Astrocyte (in vitro differentiated cells and primary cell): ENCODE measurements around the gene DMPK. TPM values are rescaled to one million over a fixed set of nuclear protein-coding genes. Genes with fewer than 3 reads are reported as not detected.

Experiments
- DNase-seq: peaks from one replicate; pipeline ENCODE4 v3.0.0-alpha.2; 2010; ENCODE audit warnings: low read depth
- FAIRE-seq: peaks from 2 replicates; lab custom pipeline; 2011; peaks lifted over from hg19 to GRCh38; lab: Jason Lieb, UNC
- H2AFZ ChIP-seq: 2 replicates; pipeline ENCODE4 v1.6.0; 2012; ENCODE audit warnings: low read depth, low read length, inconsistent platforms
- H3K27ac ChIP-seq: 2 replicates; pipeline ENCODE4 v1.5.1; 2011; ENCODE audit warnings: low read depth, low read length, inconsistent platforms
- H3K27me3 ChIP-seq: 2 replicates; pipeline ENCODE4 v1.6.0; 2011; ENCODE audit warnings: low read length, inconsistent platforms; ENCODE audit not compliant: insufficient read depth
- H3K36me3 ChIP-seq: 2 replicates; pipeline ENCODE4 v1.5.1; 2011; ENCODE audit warnings: low read length, inconsistent platforms; ENCODE audit not compliant: insufficient read depth
- H3K4me1 ChIP-seq: 2 replicates; pipeline ENCODE4 v1.5.1; 2011; ENCODE audit warnings: low read length, inconsistent platforms; ENCODE audit not compliant: insufficient read depth
- H3K4me2 ChIP-seq: 2 replicates; pipeline ENCODE4 v1.6.0; 2012; ENCODE audit warnings: low read length, inconsistent platforms
- H3K4me3 ChIP-seq: 2 replicates; pipeline ENCODE4 v1.5.1; 2011; ENCODE audit warnings: low read depth, mild to moderate bottlenecking, low read length, inconsistent platforms; ENCODE audit not compliant: insufficient read depth
- H3K79me2 ChIP-seq: 2 replicates; pipeline ENCODE4 v1.6.0; 2012; ENCODE audit warnings: mild to moderate bottlenecking, low read length, inconsistent platforms; ENCODE audit not compliant: insufficient read depth
- H3K9ac ChIP-seq: 2 replicates; pipeline ENCODE4 v1.6.0; 2012; ENCODE audit warnings: mild to moderate bottlenecking, low read length, inconsistent platforms
- H3K9me3 ChIP-seq: 2 replicates; pipeline ENCODE4 v1.5.1; 2012; ENCODE audit warnings: low read depth, mild to moderate bottlenecking, low read length, inconsistent platforms; ENCODE audit not compliant: insufficient read depth
- H4K20me1 ChIP-seq: 2 replicates; pipeline ENCODE4 v1.6.0; 2012; ENCODE audit warnings: low read length, inconsistent platforms; ENCODE audit not compliant: insufficient read depth
- H3K27ac Mint-ChIP-seq: one replicate; pipeline ENCODE4 v1.8.0; 2021; ENCODE audit warnings: mild to moderate bottlenecking, mixed read lengths; ENCODE audit not compliant: unreplicated experiment
- H3K27me3 Mint-ChIP-seq: one replicate; pipeline ENCODE4 v1.8.0; 2021; ENCODE audit warnings: low read depth, mixed read lengths; ENCODE audit not compliant: unreplicated experiment
- H3K36me3 Mint-ChIP-seq: one replicate; pipeline ENCODE4 v1.8.0; 2021; ENCODE audit warnings: low read depth, mixed read lengths; ENCODE audit not compliant: unreplicated experiment
- H3K4me1 Mint-ChIP-seq: one replicate; pipeline ENCODE4 v1.8.0; 2021; ENCODE audit warnings: low read depth, mixed read lengths; ENCODE audit not compliant: unreplicated experiment
- H3K4me3 Mint-ChIP-seq: one replicate; pipeline ENCODE4 v1.8.0; 2021; ENCODE audit warnings: mild to moderate bottlenecking, moderate library complexity, mixed read lengths; ENCODE audit not compliant: unreplicated experiment
- H3K9me3 Mint-ChIP-seq: one replicate; pipeline ENCODE4 v1.8.0; 2021; ENCODE audit warnings: mild to moderate bottlenecking, mixed read lengths; ENCODE audit not compliant: unreplicated experiment
- EZH2 ChIP-seq: IDR thresholded peaks from 2 replicates; pipeline ENCODE4 v1.6.1; 2012; ENCODE audit warnings: mild to moderate bottlenecking, low read length, inconsistent platforms; ENCODE audit not compliant: insufficient read depth
- total RNA-seq: library from RNA; stranded (reverse); gene quantifications from 2 replicates; pipeline ENCODE4 v1.2.1, GENCODE V29; 2021
- TF ChIP-seq, protein P1 (sequence below): IDR thresholded peaks from 2 replicates; pipeline ENCODE4 v1.5.1; 2011; ENCODE audit warnings: low read depth, mild to moderate bottlenecking, inconsistent platforms, low read length, moderate library complexity; ENCODE audit not compliant: insufficient read depth

The DMPK gene
- total RNA-seq, 1 donor from 2014 or later: 75.2 TPM

DNA sequence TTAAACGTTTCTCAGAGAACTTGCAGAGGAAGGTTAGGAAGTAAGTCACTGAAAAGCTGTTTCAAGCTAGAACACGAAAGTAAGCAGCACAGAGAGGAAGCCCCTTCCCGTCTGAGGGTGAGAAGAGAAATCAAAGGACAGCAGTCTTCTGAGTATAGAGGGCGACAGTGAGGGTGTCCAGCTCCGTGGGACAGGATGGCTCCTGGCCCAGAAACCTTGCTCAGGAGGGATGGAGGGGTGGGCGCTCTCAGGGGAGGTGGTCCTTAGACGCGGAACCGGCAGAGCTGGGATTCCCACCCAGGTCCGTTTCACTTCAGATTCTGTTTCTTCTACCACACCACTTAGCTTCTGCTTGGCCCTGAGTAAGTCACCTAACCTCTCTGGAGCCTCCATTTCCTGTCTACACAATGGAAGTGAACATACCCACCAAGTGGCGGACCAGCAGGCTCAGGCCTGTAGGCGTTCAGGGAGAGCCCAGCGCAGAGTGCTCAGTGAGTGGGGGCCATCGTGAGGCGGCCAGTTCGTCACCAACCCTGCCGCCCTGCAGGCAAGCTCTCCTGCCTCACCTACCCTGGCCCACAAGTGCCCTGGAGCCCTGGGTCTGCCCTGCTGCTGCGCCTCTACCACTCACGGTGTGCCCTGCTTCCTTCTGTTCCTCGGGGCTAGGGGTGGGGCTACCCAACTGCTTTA, 38.3 kb upstream of the DMPK start:
- H2AFZ ChIP-seq: no peak overlapping the region
- H3K4me2 ChIP-seq: no peak overlapping the region
- H3K27ac ChIP-seq: no peak overlapping the region
- H3K4me3 ChIP-seq: no peak overlapping the region
- peaks cover 20% of the 10 kb centered on the region for H3K36me3 ChIP-seq
- H3K4me1 Mint-ChIP-seq: peaks cover 4% of the 10 kb centered on the region
- no peak overlapping the region for H3K27ac Mint-ChIP-seq
- TF ChIP-seq, protein P1, sequence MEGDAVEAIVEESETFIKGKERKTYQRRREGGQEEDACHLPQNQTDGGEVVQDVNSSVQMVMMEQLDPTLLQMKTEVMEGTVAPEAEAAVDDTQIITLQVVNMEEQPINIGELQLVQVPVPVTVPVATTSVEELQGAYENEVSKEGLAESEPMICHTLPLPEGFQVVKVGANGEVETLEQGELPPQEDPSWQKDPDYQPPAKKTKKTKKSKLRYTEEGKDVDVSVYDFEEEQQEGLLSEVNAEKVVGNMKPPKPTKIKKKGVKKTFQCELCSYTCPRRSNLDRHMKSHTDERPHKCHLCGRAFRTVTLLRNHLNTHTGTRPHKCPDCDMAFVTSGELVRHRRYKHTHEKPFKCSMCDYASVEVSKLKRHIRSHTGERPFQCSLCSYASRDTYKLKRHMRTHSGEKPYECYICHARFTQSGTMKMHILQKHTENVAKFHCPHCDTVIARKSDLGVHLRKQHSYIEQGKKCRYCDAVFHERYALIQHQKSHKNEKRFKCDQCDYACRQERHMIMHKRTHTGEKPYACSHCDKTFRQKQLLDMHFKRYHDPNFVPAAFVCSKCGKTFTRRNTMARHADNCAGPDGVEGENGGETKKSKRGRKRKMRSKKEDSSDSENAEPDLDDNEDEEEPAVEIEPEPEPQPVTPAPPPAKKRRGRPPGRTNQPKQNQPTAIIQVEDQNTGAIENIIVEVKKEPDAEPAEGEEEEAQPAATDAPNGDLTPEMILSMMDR: no peak
- TF ChIP-seq EZH2: no peak
- no peak overlapping the region for H3K4me3 Mint-ChIP-seq
- DNase-seq (no peak), FAIRE-seq (no peak)
- H3K27me3 Mint-ChIP-seq: no peaks in the 10 kb centered on the region
- H3K9ac ChIP-seq: no peak overlapping the region
- H3K9me3 Mint-ChIP-seq: no peaks in the 10 kb centered on the region
- no peaks in the 10 kb centered on the region for H3K27me3 ChIP-seq
- H3K4me1 ChIP-seq: peaks cover 3% of the 10 kb centered on the region
- H3K36me3 Mint-ChIP-seq: peaks cover 8% of the 10 kb centered on the region
- no peaks in the 10 kb centered on the region for H3K9me3 ChIP-seq
- no peaks in the 10 kb centered on the region for H3K79me2 ChIP-seq
- peaks cover 12% of the 10 kb centered on the region for H4K20me1 ChIP-seq

DNA sequence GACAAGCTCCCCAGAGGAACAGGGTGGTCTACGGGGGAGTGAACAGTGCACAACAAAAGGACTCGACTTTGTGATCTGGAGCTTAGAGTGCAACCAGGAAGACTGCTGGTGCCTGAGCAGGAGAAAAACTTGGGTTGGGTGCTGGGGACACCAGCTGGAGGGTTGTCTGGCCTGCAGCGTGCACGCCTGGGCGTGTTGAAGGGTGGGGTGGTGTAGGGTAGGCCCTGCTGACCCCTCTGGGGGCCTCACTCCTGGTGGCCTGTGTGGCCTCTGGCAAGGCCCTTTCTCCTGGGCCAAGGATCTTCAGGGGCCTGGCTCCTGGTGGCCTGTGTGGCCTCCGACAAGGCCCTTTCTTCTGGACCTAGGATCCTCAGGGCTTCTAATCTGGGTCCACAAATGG, 37.5 kb upstream of the DMPK start:
- no peak for DNase-seq
- H3K27ac Mint-ChIP-seq: no peak overlapping the region

More for the DNA sequence above, 37.5 kb upstream of the DMPK start:
- Mint-ChIP-seq H3K4me1 (peaks cover 4% of the 10 kb centered on the region), H3K27me3 (no peaks in the 10 kb centered on the region), H3K36me3 (peaks cover 8% of the 10 kb centered on the region), H3K4me3 (no peak overlapping the region), H3K9me3 (no peaks in the 10 kb centered on the region)
- Histone ChIP-seq H3K79me2 (no peaks in the 10 kb centered on the region), H3K27ac (no peak overlapping the region), H3K9me3 (no peaks in the 10 kb centered on the region), H4K20me1 (peaks cover 12% of the 10 kb centered on the region), H3K4me3 (no peak overlapping the region), H3K4me2 (no peak overlapping the region), H3K4me1 (peaks cover 4% of the 10 kb centered on the region), H2AFZ (no peak overlapping the region), H3K36me3 (peaks cover 13% of the 10 kb centered on the region), H3K27me3 (no peaks in the 10 kb centered on the region), H3K9ac (no peak overlapping the region)
- TF ChIP-seq, protein P1: no peak
- TF ChIP-seq EZH2: no peak
- FAIRE-seq: no peak
